GM11168 (cell line): ENCODE results near the gene TAS2R41.
"Not testable (repeated sequence)": the region's sequence is repeated elsewhere in the genome, so short reads cannot be mapped to it uniquely, and the experiment has no call there.

ENCODE experiments used
- in situ Hi-C: fragments of 300-500 bp; cut with MboI; formaldehyde crosslinking; loops from one replicate; pipeline ENCODE4 v1.12.0; 2022; ENCODE audit warnings: low sequenced_read_pairs; ENCODE audit not compliant: unreplicated experiment

TAS2R41 gene

GRCh38 chr7:143512488-143513340, 35.0 kb downstream of the TAS2R41 start:
- in situ Hi-C loops = no loop called here

- in situ Hi-C loops = no loop called here
Measured at GRCh38 chr7:143514487-143514886, 36.8 kb downstream of the TAS2R41 start.

GRCh38 chr7:143514995-143515735, 37.5 kb downstream of the TAS2R41 start:
- in situ Hi-C loops = no loop called here

GRCh38 chr7:143516981-143517380, 39.3 kb downstream of the TAS2R41 start:
- in situ Hi-C loops = no loop called here

GRCh38 chr7:143518521-143518920, 40.8 kb downstream of the TAS2R41 start:
- in situ Hi-C loops = no loop called here

GRCh38 chr7:143518941-143519340, 41.3 kb downstream of the TAS2R41 start:
- in situ Hi-C loops = no loop called here

- in situ Hi-C loops = no loop called here
Measured at GRCh38 chr7:143519411-143520131, 41.9 kb downstream of the TAS2R41 start.

- in situ Hi-C loops = not testable (repeated sequence)
Measured at GRCh38 chr7:143522309-143522916, 44.7 kb downstream of the TAS2R41 start.
